Activated T-helper 1 cell treated with anti-CD3 and anti-CD28 coated beads, Interleukin-12 subunit alpha, Interleukin-12 subunit beta, Interleukin-2, Interleukin-4 antibody, amounts not matched to agents 30 ng/mL and 10 ng/mL and 1 ng/mL, durations not matched to agents 14 hours and 24 hours and 36 hours (primary cell): ENCODE measurements around the gene BTBD17. TPM values are rescaled to one million over a fixed set of nuclear protein-coding genes. Genes with fewer than 3 reads are reported as not detected.

Experiments used
- DNase-seq: peaks from one replicate; pipeline ENCODE4 v3.0.0; 2021; ENCODE audit warnings: low spot score
- H3K27ac Mint-ChIP-seq: one replicate; pipeline ENCODE4 v1.8.0; 2021; ENCODE audit warnings: mild to moderate bottlenecking, mixed read lengths
- H3K27me3 Mint-ChIP-seq: one replicate; pipeline ENCODE4 v1.8.0; 2022; ENCODE audit warnings: mild to moderate bottlenecking, moderate library complexity, mixed read lengths; ENCODE audit not compliant: insufficient read depth
- H3K36me3 Mint-ChIP-seq: one replicate; pipeline ENCODE4 v1.8.0; 2021; ENCODE audit warnings: low read depth, mixed read lengths
- H3K4me1 Mint-ChIP-seq: one replicate; pipeline ENCODE4 v1.8.0; 2021; ENCODE audit warnings: low read depth, mixed read lengths
- H3K4me3 Mint-ChIP-seq: one replicate; pipeline ENCODE4 v1.8.0; 2021; ENCODE audit warnings: mild to moderate bottlenecking, moderate library complexity, mixed read lengths
- H3K9me3 Mint-ChIP-seq: one replicate; pipeline ENCODE4 v1.8.0; 2021; ENCODE audit warnings: mixed read lengths
- intact Hi-C: fragments of 100-400 bp; cut with micrococcal nuclease; formaldehyde crosslinking; loops from one replicate; pipeline ENCODE4 v1.15.1; 2024
- total RNA-seq: library from RNA; stranded (reverse); gene quantifications from 2 replicates; pipeline ENCODE4 v1.2.3, GENCODE V29; 2022

Gene BTBD17
- total RNA-seq, 1 donor from 2014 or later, result not detected

- peaks cover 1% of the 10 kb centered on the region for H3K4me1 Mint-ChIP-seq
- no peak for DNase-seq
- H3K27me3 Mint-ChIP-seq, result peaks cover 17% of the 10 kb centered on the region
- no peaks in the 10 kb centered on the region for H3K36me3 Mint-ChIP-seq
- H3K9me3 Mint-ChIP-seq, result no peaks in the 10 kb centered on the region
- intact Hi-C loops, result no loop called here
- H3K4me3 Mint-ChIP-seq, result no peak overlapping the region
- H3K27ac Mint-ChIP-seq, result no peak overlapping the region
Measured at GRCh38 chr17:74362810-74363498, 1.3 kb upstream of the BTBD17 start.

GRCh38 chr17:74362069-74362405 is 369 bp upstream of the BTBD17 start:
- Mint-ChIP-seq H3K27me3 (peaks cover 19% of the 10 kb centered on the region), H3K9me3 (no peaks in the 10 kb centered on the region), H3K27ac (no peak overlapping the region), H3K4me3 (no peak overlapping the region), H3K36me3 (no peaks in the 10 kb centered on the region), H3K4me1 (peaks cover 4% of the 10 kb centered on the region)
- intact Hi-C loops, result no loop called here
- no peak for DNase-seq

- no peak overlapping the region for H3K27ac Mint-ChIP-seq
- no peak overlapping the region for H3K4me3 Mint-ChIP-seq
- DNase-seq, result no peak
- H3K4me1 Mint-ChIP-seq, result peaks cover 4% of the 10 kb centered on the region
- H3K36me3 Mint-ChIP-seq, result no peaks in the 10 kb centered on the region
- intact Hi-C loops, result loop anchor here (1.0 kb wide), 1 partner anchor 151 kb away; no protein-coding TSS in a partner anchor
- H3K9me3 Mint-ChIP-seq, result no peaks in the 10 kb centered on the region
- peaks cover 20% of the 10 kb centered on the region for H3K27me3 Mint-ChIP-seq
Measured at GRCh38 chr17:74360899-74361229, 804 bp downstream of the BTBD17 start.

GRCh38 chr17:74359916-74360315 is 1.8 kb downstream of the BTBD17 start:
- H3K36me3 Mint-ChIP-seq, result no peaks in the 10 kb centered on the region
- DNase-seq, result no peak
- H3K27me3 Mint-ChIP-seq, result peaks cover 23% of the 10 kb centered on the region
- H3K4me1 Mint-ChIP-seq, result peaks cover 4% of the 10 kb centered on the region
- no peak overlapping the region for H3K27ac Mint-ChIP-seq
- H3K9me3 Mint-ChIP-seq, result no peaks in the 10 kb centered on the region
- no peak overlapping the region for H3K4me3 Mint-ChIP-seq
- intact Hi-C loops, result no loop called here

- no peaks in the 10 kb centered on the region for H3K9me3 Mint-ChIP-seq
- peaks cover 32% of the 10 kb centered on the region for H3K27me3 Mint-ChIP-seq
- intact Hi-C loops, result no loop called here
- no peak for DNase-seq
- H3K36me3 Mint-ChIP-seq, result no peaks in the 10 kb centered on the region
- no peak overlapping the region for H3K27ac Mint-ChIP-seq
- H3K4me3 Mint-ChIP-seq, result no peak overlapping the region
- H3K4me1 Mint-ChIP-seq, result peaks cover 4% of the 10 kb centered on the region
Measured at GRCh38 chr17:74358697-74359096, 3.0 kb downstream of the BTBD17 start.

GRCh38 chr17:74357466-74357809 is 4.2 kb downstream of the BTBD17 start:
- H3K9me3 Mint-ChIP-seq, result no peaks in the 10 kb centered on the region
- H3K36me3 Mint-ChIP-seq, result no peaks in the 10 kb centered on the region
- intact Hi-C loops, result no loop called here
- H3K4me3 Mint-ChIP-seq, result no peak overlapping the region
- no peak overlapping the region for H3K27ac Mint-ChIP-seq
- H3K27me3 Mint-ChIP-seq, result peaks cover 40% of the 10 kb centered on the region
- no peak for DNase-seq
- peaks cover 4% of the 10 kb centered on the region for H3K4me1 Mint-ChIP-seq

- intact Hi-C loops, result no loop called here
- peaks cover 4% of the 10 kb centered on the region for H3K4me1 Mint-ChIP-seq
- no peaks in the 10 kb centered on the region for H3K9me3 Mint-ChIP-seq
- H3K36me3 Mint-ChIP-seq, result no peaks in the 10 kb centered on the region
- DNase-seq, result no peak
- H3K27ac Mint-ChIP-seq, result no peak overlapping the region
- no peak overlapping the region for H3K4me3 Mint-ChIP-seq
- peaks cover 39% of the 10 kb centered on the region for H3K27me3 Mint-ChIP-seq
Measured at GRCh38 chr17:74356646-74357465, 4.8 kb downstream of the BTBD17 start.

- no peaks in the 10 kb centered on the region for H3K36me3 Mint-ChIP-seq
- H3K27ac Mint-ChIP-seq, result no peak overlapping the region
- intact Hi-C loops, result loop anchor here (2.0 kb wide), 1 partner anchor 142 kb away; the partner anchor contains the start of gene TTYH2
- H3K4me1 Mint-ChIP-seq, result peaks cover 4% of the 10 kb centered on the region
- peaks cover 46% of the 10 kb centered on the region for H3K27me3 Mint-ChIP-seq
- H3K9me3 Mint-ChIP-seq, result no peaks in the 10 kb centered on the region
- H3K4me3 Mint-ChIP-seq, result no peak overlapping the region
- no peak for DNase-seq
Measured at GRCh38 chr17:74355065-74355464, 6.6 kb downstream of the BTBD17 start.

GRCh38 chr17:74354561-74354960 is 7.1 kb downstream of the BTBD17 start:
- H3K9me3 Mint-ChIP-seq, result no peaks in the 10 kb centered on the region
- no peaks in the 10 kb centered on the region for H3K36me3 Mint-ChIP-seq
- no peak overlapping the region for H3K27ac Mint-ChIP-seq
- H3K4me3 Mint-ChIP-seq, result no peak overlapping the region
- peaks cover 4% of the 10 kb centered on the region for H3K4me1 Mint-ChIP-seq
- intact Hi-C loops, result loop anchor here (1.0 to 2.0 kb wide), 2 partner anchors 53 to 142 kb away; partner anchors contain the start of gene TTYH2
- peaks cover 47% of the 10 kb centered on the region for H3K27me3 Mint-ChIP-seq
- no peak for DNase-seq

GRCh38 chr17:74354123-74354522 is 7.5 kb downstream of the BTBD17 start:
- Mint-ChIP-seq H3K27ac (no peak overlapping the region), H3K4me3 (no peak overlapping the region), H3K27me3 (peaks cover 45% of the 10 kb centered on the region), H3K9me3 (no peaks in the 10 kb centered on the region), H3K36me3 (no peaks in the 10 kb centered on the region), H3K4me1 (peaks cover 4% of the 10 kb centered on the region)
- intact Hi-C loops, result loop anchor here (1.0 to 2.0 kb wide), 2 partner anchors 53 to 141 kb away; partner anchors contain the start of gene TTYH2
- DNase-seq, result peak; percentile 39

- intact Hi-C loops, result loop anchor here (1.0 to 2.0 kb wide), 2 partner anchors 52 to 141 kb away; partner anchors contain the start of gene TTYH2
- H3K4me1 Mint-ChIP-seq, result peaks cover 4% of the 10 kb centered on the region
- H3K4me3 Mint-ChIP-seq, result no peak overlapping the region
- H3K27me3 Mint-ChIP-seq, result peaks cover 41% of the 10 kb centered on the region
- no peak for DNase-seq
- no peaks in the 10 kb centered on the region for H3K9me3 Mint-ChIP-seq
- no peak overlapping the region for H3K27ac Mint-ChIP-seq
- H3K36me3 Mint-ChIP-seq, result no peaks in the 10 kb centered on the region
Measured at GRCh38 chr17:74353446-74354060, 8.1 kb downstream of the BTBD17 start.

- Mint-ChIP-seq H3K36me3 (no peaks in the 10 kb centered on the region), H3K4me3 (no peak overlapping the region), H3K27me3 (peaks cover 35% of the 10 kb centered on the region), H3K27ac (no peak overlapping the region), H3K9me3 (no peaks in the 10 kb centered on the region), H3K4me1 (no peaks in the 10 kb centered on the region)
- no peak for DNase-seq
- intact Hi-C loops, result no loop called here
Measured at GRCh38 chr17:74351552-74352210, 10.0 kb downstream of the BTBD17 start.
